Endometrial microvascular endothelial cells (primary cell): ENCODE data around the gene KRTAP10-2. TPM values are rescaled to one million over a fixed set of nuclear protein-coding genes. Genes with fewer than 3 reads are reported as not detected.
"Not testable (repeated sequence)": the region's sequence is repeated elsewhere in the genome, so short reads cannot be mapped to it uniquely, and the experiment has no call there.

ENCODE experiments used
- in situ Hi-C: cut with HindIII; loops from 2 replicates; pipeline ENCODE4 v1.10.0; 2017; ENCODE audit warnings: low sequenced_read_pairs, low pct_unique_long_range_greater_than_20kb; ENCODE audit errors: inconsistent ontology term
- total RNA-seq: library from RNA; depleted of rRNA; stranded (reverse); fragments of >200 nt; gene quantifications from one replicate; pipeline ENCODE4 v1.2.3, GENCODE V29; 2015; ENCODE audit errors: inconsistent ontology term

Gene KRTAP10-2
- total RNA-seq, 1 donor from 2014 or later = not detected

DNA sequence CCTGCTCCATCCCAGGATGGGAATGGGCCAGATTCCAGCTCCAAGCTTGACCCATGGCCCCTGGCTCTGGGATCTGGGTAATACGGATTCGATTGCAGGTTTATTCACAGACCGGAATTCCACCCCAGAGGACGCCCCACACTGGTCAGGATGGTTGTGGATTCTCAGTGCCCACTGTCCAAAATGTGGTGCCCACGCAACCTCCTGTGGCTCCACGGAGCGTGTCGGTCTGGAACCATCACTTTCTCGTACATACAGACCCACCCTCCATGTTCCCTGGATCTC, 42.9 kb downstream of the KRTAP10-2 start:
- in situ Hi-C loops = no loop called here

DNA sequence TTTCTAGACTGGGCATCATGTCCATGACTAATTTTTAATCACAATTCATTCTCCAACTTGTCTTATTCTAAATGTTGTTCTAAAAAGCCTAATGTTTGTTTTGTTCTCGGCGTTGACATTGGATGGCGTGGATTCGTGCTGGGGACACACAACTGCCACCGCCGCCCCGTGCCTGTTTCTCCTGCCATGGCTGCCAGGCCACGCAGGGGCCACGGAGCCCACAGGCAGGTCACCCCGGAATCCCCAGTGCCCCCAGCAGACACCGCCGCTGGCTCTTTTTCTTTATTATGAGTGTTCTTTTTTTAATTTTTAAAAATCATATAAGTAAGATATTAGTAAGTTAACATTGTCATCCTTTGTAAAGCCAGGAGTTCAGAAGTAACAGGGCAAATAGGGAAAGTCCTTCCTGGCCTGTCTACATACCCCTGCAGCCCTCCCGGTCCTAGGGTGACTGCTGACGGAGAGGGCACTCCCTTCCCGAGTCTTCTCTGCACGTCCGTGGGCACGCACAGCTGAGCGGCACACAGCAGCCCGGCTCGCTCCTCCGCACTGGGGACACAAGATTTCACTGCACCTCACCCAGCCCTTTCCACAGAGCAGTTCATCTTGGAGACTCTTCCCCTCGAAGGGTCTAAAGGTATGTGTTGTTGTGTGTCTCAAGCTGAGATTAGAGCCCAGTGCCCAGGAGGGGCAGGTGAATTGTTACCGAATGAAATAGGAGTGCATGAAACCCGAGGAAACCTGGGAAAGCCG, 43.5 kb downstream of the KRTAP10-2 start:
- in situ Hi-C loops = no loop called here

DNA sequence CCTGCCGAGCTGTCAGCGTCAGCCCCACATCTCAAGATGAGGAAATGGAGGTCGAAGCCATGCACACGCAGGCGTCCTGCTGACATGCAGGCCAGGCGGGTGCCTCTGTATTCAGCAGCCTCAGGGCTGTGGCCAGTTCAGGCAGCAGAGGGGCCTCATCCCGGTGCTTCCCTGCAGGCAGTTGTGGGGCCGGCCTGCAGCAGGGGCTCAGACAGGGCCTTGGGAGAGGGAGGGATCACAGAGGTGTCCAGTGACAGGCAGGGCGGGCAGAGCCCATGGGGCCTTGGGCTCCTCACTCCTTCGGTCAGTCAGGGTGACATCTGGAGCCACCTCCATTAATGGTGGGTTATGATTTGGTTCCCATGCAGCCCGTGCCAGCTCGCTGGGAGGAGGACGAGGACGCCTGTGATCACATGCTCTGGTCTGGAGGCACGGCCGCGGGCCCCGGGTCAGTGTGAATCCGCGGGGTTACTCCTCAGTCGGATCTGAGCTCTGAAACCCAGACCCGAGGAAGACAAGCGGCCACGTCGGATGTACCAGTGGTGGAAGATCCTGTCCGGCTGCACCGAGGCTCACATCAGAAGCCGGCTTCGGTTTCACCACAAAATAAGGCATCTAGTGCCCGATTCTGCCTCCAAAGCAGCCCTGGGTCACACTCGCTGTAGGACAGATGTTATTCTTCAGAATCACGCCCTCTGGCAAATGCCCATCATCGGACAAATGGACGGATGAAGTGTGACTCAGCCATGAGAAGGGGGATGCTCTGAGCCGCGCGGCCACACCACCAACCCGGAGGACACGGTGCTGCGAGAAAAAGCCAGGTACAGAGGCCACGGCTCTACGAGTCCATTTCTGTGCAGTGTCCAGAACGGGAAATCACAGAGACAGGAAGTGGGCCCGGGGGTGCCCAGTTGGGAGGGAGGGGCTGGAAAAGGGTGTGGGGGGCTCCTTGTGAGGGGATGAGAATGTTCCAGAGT, 44.7 kb downstream of the KRTAP10-2 start:
- in situ Hi-C loops = no loop called here

DNA sequence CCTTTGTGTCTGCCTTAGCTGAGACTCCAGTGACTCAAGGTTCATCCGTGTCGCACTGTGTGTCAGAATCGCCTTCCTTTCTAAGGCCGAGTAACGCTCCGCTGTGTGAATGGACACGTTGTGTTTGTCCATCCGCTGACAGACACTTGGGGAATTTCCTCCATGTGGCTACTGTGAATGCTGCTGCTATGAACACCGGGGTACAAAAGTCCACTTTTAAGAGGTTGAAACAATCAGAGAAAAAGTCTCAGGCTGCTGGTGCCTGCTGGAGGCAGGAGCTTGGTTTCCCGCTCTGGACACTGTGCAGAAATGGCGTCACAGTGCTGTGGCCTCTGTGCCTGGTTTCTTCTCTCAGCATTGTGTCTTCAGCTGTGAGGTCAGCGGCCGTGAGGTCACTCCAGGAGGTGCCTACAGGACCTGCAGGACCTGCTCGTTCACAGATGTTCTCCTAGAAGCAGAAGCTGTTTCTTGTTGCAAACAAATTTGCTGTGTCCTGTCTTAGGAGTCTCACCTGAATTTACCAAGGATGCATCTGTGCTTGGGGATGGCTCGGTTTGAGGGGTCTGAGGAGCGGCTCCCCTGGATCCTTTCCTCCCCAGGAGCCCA, 45.5 kb downstream of the KRTAP10-2 start:
- in situ Hi-C loops = no loop called here

DNA sequence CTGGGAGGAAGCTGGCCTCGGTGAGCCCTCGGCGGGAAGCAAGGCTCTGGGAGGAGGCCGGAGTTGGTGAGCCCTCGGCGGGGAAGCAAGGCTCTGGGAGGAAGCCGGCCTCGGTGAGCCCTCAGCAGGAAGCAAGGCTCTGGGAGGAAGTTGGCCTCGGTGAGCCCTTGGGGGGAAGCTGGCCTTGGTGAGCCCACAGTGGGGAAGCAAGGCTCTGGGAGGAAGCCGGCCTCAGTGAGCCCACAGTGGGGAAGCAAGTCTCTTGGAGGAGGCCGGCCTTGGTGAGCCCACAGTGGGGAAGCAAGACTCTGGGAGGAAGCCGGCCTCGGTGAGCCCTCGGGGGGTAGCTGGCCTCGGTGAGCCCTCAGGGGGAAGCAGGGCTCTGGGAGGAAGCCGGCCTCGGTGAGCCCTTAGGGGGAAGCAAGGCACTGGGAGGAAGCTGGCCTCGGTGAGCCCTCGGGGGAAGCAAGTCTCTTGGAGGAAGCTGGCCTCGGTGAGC, 47.4 kb downstream of the KRTAP10-2 start:
- in situ Hi-C loops = no loop called here

DNA sequence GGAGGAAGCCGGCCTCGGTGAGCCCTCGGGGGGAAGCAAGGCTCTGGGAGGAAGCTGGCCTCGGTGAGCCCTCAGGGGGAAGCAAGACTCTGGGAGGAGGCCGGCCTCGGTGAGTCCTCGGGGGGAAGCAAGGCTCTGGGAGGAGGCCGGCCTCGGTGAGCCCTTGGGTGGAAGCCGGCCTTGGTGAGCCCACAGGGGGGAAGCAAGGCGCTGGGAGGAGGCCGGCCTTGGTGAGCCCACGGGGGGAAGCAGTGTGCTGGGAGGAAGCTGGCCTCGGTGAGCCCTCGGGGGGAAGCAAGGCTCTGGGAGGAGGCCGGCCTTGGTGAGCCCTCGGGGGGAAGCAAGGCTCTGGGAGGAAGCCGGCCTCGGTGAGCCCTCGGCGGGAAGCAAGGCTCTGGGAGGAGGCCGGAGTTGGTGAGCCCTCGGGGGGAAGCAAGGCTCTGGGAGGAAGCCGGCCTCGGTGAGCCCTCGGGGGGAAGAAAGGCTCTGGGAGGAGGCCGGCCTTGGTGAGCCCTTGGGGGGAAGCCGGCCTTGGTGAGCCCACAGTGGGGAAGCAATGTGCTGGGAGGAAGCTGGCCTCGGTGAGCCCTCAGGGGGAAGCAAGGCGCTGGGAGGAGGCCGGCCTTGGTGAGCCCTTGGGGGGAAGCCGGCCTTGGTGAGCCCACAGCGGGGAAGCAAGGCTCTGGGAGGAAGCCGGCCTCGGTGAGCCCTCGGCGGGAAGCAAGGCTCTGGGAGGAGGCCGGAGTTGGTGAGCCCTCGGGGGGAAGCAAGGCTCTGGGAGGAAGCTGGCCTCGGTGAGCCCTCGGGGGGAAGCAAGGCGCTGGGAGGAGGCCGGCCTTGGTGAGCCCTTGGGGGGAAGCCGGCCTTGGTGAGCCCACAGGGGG, 48.1 kb downstream of the KRTAP10-2 start:
- in situ Hi-C loops = not testable (repeated sequence)

DNA sequence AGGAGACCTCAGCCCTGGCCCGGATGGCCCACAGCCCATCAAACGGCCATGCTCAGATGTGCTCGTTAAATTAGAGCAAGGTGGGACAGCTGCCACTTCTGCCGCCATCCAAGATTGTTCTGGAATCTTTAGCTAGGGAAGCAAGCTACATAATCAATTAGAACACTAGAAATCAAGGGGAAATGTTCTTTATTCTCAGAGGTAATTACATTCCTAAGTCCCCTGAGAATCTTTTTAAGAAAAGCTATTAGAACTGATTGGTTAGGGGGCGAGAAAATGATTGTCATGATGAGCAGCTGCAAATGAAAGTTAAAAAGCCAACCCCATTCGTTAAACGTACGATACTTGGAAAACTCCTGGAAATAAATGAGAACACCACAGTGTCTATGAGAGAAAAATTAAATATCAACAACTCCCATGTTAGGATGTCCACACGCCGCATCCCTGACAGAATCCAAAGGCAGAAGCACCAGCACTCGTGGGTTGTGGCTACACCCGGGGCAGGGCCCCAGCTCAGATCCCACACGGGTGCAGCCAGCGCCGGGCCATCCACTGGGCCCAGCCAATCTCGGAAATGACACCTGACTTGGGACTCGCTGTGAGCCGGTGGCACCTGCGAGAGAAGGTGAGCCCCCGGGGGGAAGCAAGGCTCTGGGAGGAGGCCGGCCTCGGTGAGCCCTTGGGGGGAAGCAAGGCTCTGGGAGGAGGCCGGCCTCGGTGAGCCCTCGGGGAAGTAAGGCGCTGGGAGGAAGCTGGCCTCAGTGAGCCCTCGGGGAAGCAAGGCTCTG, 48.9 kb downstream of the KRTAP10-2 start:
- in situ Hi-C loops = no loop called here

Other genes with a start within 250 kb of the KRTAP10-2 start
- 5.6 TPM for gene CFAP410, start 212.1 kb downstream of the KRTAP10-2 start, total RNA-seq
- 19.0 TPM for gene TRPM2, start 197.9 kb downstream of the KRTAP10-2 start, total RNA-seq
- gene LRRC3, start 96.0 kb downstream of the KRTAP10-2 start, total RNA-seq = 3.9 TPM
- gene KRTAP10-1, start 11.3 kb downstream of the KRTAP10-2 start, total RNA-seq = not detected
- not detected for gene KRTAP10-3, start 7.3 kb upstream of the KRTAP10-2 start, total RNA-seq
- not detected for gene KRTAP10-4, start 22.2 kb upstream of the KRTAP10-2 start, total RNA-seq
- gene KRTAP10-5, start 29.1 kb upstream of the KRTAP10-2 start, total RNA-seq = not detected
- not detected for gene KRTAP10-6, start 41.0 kb upstream of the KRTAP10-2 start, total RNA-seq
- gene KRTAP10-7, start 49.1 kb upstream of the KRTAP10-2 start, total RNA-seq = not detected
- gene KRTAP10-8, start 60.6 kb upstream of the KRTAP10-2 start, total RNA-seq = not detected
- gene KRTAP10-9, start 75.6 kb upstream of the KRTAP10-2 start, total RNA-seq = not detected
- gene KRTAP10-10, start 85.9 kb upstream of the KRTAP10-2 start, total RNA-seq = not detected
- gene KRTAP10-11, start 94.9 kb upstream of the KRTAP10-2 start, total RNA-seq = not detected
- gene KRTAP12-4, start 103.2 kb upstream of the KRTAP10-2 start, total RNA-seq = not detected
- gene KRTAP12-3, start 106.4 kb upstream of the KRTAP10-2 start, total RNA-seq = not detected
- gene KRTAP12-2, start 115.4 kb upstream of the KRTAP10-2 start, total RNA-seq = not detected
- not detected for gene KRTAP12-1, start 130.7 kb upstream of the KRTAP10-2 start, total RNA-seq
- gene KRTAP10-12, start 145.7 kb upstream of the KRTAP10-2 start, total RNA-seq = not detected
- not detected for gene TSPEAR, start 160.1 kb upstream of the KRTAP10-2 start, total RNA-seq